ENCODE measurements around the gene SREBF2.
A peak's percentile ranks its signal among the peaks of the same experiment; 100 is the strongest.
"Not testable (repeated sequence)": the region's sequence is repeated elsewhere in the genome, so short reads cannot be mapped to it uniquely, and the experiment has no call there.

SREBF2 gene

GRCh38 chr22:41842996-41843970 lies 10.4 kb downstream of the SREBF2 start:
- no peak for DNase-seq (ENCODE audit: low read depth)

DNA sequence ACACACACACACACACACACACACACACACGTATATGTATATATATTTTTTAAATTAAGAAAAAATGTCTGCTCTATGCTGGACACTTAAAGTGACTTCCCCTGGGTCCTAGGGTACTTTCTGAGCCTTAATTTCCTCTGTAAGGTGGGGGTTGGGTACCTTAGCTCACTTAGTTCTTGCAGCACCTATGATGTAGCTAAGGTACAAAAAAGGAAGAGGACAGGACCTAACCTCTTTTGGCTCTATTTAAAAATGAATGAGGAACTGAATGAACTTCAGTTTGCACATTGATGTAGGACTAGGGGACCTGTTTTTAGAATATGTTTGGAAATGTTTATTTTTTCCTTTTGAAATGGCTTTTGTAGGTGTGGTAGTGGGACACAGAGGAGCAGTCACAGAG lies 11.1 kb downstream of the SREBF2 start:
- no peak for DNase-seq (ENCODE audit: low read depth)

GRCh38 chr22:41844513-41844912 lies 11.6 kb downstream of the SREBF2 start:
- DNase-seq (ENCODE audit: low read depth) = no peak

DNA sequence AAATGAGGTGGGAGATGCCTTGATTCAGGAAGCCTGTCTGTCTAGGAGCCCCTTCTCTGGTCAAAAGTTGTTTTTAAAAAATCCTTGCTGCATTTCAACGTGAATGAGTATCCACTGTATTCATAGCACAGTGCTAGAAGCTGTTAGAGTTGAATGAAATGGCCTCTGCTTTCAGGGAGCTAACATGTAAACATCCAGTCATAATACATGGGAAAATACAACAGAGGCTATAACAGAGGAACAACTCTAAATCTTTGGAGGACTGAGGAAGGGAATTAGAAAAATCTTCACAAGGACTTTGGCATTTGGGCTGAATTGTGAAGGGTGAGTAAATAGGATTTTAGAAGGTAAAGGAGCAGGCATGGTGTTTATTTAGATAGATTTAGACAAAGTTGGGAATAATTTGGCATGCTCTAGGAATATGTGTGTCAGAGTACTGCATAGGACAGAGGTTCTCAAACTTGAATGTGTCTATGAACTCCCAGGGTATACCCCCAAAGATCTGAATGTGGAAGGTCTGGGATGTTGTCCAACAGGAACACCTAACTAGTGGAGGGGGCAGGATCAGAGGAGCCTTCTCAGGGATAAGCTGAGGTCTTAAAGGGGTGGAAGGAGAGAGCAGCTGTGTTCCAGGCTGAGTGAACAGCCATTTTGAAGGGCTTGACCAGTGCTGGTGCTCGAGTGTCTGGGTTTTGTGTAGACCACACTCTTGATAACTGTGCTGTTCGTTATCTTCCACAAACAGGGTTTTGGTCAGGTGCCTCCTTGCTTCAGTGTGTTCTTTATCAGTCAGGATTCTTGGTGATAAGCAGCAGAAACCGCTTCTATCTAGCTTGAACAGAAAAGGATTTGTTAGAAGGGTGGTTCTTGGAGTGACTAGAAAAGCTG lies 12.7 kb downstream of the SREBF2 start:
- no peak for DNase-seq (ENCODE audit: low read depth)

- no peak for DNase-seq (ENCODE audit: low read depth)
Observed at GRCh38 chr22:41846268-41846987, 13.5 kb downstream of the SREBF2 start.

DNA sequence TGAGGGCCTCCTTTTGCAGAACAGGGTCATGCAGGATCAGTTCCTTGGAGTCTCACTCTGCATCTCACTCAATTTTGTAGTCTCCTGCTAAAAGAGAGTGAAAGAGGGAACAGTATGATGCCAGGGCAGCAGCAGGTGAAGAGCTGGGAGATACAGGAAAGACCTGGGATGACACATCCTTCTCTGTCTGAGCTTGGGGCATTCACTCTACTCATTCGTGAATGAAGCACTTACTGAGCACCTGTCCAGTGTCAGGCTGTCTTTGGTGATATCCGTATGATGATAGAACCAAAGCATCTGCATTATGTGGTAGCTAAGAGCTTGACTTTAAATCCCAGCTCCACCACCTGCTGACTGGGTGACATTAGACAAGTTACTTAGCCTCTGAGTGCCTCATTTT lies 14.4 kb downstream of the SREBF2 start:
- DNase-seq (ENCODE audit: low read depth) = no peak

DNA sequence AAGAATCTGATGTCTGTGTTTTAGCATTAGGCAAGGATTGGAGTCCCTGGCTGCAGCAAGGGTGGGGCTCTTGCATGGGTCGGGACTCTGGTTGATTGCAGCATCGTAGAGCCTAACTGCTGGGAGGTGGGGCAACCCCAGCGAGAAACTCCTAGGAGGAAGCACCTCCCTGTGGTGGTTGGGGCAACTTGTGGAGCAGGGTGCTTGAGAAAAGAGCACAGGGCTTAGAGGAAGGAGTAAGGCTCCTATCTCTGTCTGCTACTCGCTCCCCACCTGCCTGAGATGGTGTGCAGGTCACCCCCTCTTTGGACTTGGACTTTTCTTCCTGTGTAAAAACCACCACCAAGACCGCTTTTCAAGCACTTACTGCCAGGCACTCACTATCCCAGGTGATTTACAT lies 15.6 kb downstream of the SREBF2 start:
- DNase-seq (ENCODE audit: low read depth) = no peak

DNA sequence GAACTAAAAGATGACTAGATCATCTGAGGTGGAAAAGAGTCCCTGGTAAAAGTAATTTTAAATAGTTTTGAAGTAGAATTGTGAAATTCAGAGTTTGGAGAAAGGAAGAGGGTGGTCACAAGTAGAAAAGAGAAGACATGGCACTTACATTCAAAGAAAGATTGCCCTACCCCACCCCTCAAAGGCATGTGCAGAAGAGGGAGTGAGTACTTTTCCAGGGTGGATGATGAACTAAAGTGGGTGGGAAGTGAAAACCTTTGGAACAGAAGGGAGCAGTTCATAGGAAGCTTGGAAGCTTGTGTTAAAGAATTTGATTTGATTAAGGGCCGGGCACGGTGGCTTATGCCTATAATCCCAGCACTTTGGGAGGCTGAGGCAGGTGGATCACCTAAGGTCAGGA lies 23.6 kb downstream of the SREBF2 start:
- no peak for DNase-seq (ENCODE audit: low read depth)

- DNase-seq (ENCODE audit: low read depth) = peak; percentile 60
Observed at GRCh38 chr22:41857155-41857859, 24.4 kb downstream of the SREBF2 start.

DNA sequence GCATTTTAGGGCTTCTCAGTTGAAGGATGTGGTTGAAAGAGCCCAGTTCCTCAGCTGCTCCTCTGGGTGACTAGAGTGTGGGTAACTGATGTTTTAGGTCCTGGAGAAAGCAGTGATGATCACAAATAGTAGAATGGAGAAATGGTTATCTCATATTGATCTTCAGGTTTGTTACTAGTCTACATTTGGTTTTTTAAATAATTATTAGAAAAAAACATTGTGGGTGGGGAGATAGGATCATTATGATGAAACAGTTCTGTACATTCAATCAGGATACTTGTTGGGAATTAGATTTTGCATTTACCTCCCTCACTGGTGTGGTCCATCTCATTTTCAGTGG lies 24.9 kb downstream of the SREBF2 start:
- no peak for DNase-seq (ENCODE audit: low read depth)

GRCh38 chr22:41862160-41862529 lies 29.2 kb downstream of the SREBF2 start:
- no peak for DNase-seq (ENCODE audit: low read depth)

- no peak for DNase-seq (ENCODE audit: low read depth)
Observed at GRCh38 chr22:41862530-41863266, 29.8 kb downstream of the SREBF2 start.

DNA sequence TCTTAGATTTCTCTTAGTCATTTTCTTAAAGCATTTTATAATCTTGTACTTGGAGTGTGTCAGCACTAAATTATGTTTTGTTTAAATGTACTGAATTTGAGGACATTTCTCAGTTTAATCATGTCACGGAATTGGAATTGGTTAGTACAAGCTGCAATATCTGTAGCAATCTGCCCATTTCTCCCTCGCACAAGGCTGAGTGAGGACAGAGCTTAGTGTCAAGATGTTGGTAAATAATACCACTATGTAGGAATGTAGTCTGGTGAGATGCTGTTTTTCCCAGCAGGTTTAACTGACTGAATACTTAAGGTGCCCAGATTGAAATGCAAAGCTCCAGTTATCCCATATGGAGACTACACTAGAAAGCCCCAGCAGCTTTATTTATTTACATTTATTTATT lies 30.6 kb downstream of the SREBF2 start:
- no peak for DNase-seq (ENCODE audit: low read depth)

DNA sequence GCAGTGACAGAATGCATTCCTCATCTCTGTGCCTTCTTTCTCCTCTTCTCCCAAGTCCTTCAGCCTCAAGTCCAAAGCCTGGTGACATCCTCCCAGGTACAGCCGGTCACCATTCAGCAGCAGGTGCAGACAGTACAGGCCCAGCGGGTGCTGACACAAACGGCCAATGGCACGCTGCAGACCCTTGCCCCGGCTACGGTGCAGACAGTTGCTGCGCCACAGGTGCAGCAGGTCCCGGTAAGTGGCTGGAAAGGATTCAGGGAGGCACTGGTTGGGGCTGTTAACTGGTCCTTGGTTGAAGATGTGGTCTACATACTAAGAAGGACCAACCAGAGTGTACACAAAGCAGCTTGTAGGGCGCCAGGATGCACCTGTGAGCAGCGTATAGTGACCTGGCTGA lies 35.7 kb downstream of the SREBF2 start:
- no peak for DNase-seq (ENCODE audit: low read depth)

DNA sequence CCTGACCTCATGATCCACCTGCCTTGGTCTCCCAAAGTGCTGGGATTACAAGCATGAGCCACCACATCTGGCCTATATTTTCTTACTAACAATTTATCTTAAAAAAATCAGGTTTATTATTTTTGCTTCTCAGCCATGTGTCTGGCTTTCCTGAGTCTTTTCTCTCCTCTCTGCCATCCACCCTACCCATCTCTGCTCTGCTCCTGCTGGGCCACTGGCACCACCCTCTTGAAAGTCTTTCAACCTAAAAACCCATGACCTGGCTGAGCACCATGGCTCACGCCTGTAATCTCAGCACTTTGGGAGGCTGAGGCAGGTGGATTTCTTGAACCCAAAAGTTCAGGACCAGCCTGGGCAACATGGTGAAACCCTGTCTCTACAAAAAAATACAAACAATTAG lies 37.2 kb downstream of the SREBF2 start:
- DNase-seq (ENCODE audit: low read depth) = not testable (repeated sequence)

- DNase-seq (ENCODE audit: low read depth) = no peak
Observed at GRCh38 chr22:41870786-41871185, 37.9 kb downstream of the SREBF2 start.

- DNase-seq (ENCODE audit: low read depth) = no peak
Observed at GRCh38 chr22:41873391-41873790, 40.5 kb downstream of the SREBF2 start.

DNA sequence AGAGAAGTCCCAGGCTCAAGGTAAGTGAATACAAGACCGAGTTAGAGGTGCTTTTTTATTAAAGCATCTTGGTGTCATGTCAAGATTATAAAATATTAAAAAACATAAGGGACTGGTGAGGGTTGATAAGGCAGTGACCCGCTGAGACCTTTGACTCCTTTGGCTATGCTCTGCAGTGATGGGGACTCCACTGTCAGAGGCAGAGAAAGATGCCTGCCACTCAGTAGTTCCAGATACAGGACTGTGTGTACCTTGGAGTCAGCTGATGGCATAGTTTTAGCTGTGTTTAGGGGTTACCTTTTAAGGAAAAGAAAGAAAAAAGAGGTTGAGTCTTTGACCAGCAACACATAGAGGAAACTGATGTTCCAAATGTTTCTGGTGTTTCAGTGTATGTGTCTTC lies 41.2 kb downstream of the SREBF2 start:
- no peak for DNase-seq (ENCODE audit: low read depth)

DNA sequence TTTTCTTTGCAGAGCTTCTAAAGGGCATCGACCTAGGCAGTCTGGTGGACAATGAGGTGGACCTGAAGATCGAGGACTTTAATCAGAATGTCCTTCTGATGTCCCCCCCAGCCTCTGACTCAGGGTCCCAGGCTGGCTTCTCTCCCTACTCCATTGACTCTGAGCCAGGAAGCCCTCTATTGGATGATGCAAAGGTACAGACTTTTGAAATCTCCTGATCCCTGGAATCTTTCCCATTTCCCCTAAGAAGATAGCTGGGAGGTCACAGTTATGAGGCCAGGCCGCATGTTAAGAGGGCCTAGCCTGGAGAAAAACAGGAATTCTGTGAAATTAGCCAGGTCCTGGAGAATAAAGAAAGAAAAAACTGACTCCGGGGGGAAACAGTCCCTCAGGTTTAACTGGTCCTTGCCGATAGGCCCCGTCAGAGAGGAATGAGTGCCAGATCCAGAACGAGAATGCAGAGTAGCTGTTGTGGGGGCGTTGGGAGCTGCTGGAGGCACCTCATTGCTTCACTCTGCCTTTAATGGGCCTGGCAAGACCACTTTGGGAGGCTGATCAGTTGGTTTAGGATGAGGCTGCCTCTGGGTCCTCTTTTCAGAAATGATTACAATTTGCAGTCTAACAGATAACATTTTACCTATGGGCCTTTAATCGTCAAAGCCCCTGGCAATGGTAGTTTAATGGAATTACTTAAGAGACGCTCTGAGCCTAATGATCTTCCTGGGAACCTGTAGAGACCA lies 42.8 kb downstream of the SREBF2 start:
- DNase-seq (ENCODE audit: low read depth) = no peak

- no peak for DNase-seq (ENCODE audit: low read depth)
Observed at GRCh38 chr22:41876275-41876674, 43.4 kb downstream of the SREBF2 start.
